Vagina (tissue), 2 donors: ENCODE results near the gene N4BP2.

Experiments
- POLR2AphosphoS5 ChIP-seq, 2 donors: sonication (generic); formaldehyde crosslinking; IDR thresholded peaks; one replicate each; pipeline ENCODE4 v1.9.0; 2017; ENCODE audit warnings: antibody characterized with exemption in 2 of 2, mild to moderate bottlenecking in 2 of 2, low read depth in 1 of 2; ENCODE audit not compliant: insufficient read depth in 1 of 2
- TF ChIP-seq, protein P1 (sequence below), 3 experiments: fragments of 450-650 bp in 2 of 3; fragments of 200-600 bp in 1 of 3; sonication (generic) in 1 of 3; IDR thresholded peaks; one replicate each; pipeline ENCODE4 v1.5.1; 2017 to 2019; ENCODE audit warnings: antibody characterized with exemption in 3 of 3, mild to moderate bottlenecking in 2 of 3, moderate library complexity in 2 of 3

DNA sequence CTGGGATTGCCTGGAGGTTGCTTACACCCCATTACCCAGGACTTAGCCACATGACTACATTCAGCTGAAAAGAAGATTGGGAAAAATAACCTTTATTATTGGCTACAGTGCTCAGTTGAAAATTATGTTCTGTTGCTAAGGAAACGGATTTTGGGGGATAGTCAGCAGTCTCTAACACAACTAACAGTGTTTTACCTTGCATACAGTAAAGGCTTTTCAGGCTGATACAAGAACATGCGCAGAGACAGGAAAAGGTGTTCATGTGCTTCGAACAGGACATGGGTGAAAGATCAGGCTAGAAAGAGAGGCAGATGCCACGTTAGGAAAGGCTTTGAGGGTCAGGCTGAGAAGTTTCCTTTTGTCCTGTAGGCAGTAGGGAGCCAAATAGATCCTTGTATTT is 125.4 kb downstream of the N4BP2 start:
- no peak for TF ChIP-seq POLR2AphosphoS5 (IDR thresholded peaks at IDR 0.05; ENCODE audit: insufficient read depth in 1 of 2, low read depth in 1 of 2)
- TF ChIP-seq, protein P1, sequence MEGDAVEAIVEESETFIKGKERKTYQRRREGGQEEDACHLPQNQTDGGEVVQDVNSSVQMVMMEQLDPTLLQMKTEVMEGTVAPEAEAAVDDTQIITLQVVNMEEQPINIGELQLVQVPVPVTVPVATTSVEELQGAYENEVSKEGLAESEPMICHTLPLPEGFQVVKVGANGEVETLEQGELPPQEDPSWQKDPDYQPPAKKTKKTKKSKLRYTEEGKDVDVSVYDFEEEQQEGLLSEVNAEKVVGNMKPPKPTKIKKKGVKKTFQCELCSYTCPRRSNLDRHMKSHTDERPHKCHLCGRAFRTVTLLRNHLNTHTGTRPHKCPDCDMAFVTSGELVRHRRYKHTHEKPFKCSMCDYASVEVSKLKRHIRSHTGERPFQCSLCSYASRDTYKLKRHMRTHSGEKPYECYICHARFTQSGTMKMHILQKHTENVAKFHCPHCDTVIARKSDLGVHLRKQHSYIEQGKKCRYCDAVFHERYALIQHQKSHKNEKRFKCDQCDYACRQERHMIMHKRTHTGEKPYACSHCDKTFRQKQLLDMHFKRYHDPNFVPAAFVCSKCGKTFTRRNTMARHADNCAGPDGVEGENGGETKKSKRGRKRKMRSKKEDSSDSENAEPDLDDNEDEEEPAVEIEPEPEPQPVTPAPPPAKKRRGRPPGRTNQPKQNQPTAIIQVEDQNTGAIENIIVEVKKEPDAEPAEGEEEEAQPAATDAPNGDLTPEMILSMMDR (IDR thresholded peaks at IDR 0.05), result no peak
